T-helper 9 cell (primary cell): ENCODE results near the gene PCCA.

Source experiments
- DNase-seq: peaks from one replicate; pipeline ENCODE4 v3.0.0-alpha.2; 2020

Gene PCCA

GRCh38 chr13:100532090-100532766 lies 443.3 kb downstream of the PCCA start:
- DNase-seq, result no peak

- no peak for DNase-seq
Measured at GRCh38 chr13:100532836-100533435, 444.0 kb downstream of the PCCA start.

- no peak for DNase-seq
Measured at GRCh38 chr13:100533588-100534041, 444.7 kb downstream of the PCCA start.

GRCh38 chr13:100534147-100534843 lies 445.4 kb downstream of the PCCA start:
- no peak for DNase-seq

GRCh38 chr13:100534911-100535310 lies 446.0 kb downstream of the PCCA start:
- DNase-seq, result no peak

- DNase-seq, result no peak
Measured at GRCh38 chr13:100535426-100536135, 446.7 kb downstream of the PCCA start.

GRCh38 chr13:100536643-100537180 lies 447.8 kb downstream of the PCCA start:
- no peak for DNase-seq

- no peak for DNase-seq
Measured at GRCh38 chr13:100537486-100537885, 448.6 kb downstream of the PCCA start.

GRCh38 chr13:100537951-100538462 lies 449.1 kb downstream of the PCCA start:
- DNase-seq, result no peak

- DNase-seq, result no peak
Measured at GRCh38 chr13:100540621-100541020, 451.7 kb downstream of the PCCA start.

GRCh38 chr13:100541897-100542825 lies 453.3 kb downstream of the PCCA start:
- no peak for DNase-seq

- DNase-seq, result no peak
Measured at GRCh38 chr13:100542826-100543156, 453.9 kb downstream of the PCCA start.

- DNase-seq, result no peak
Measured at GRCh38 chr13:100543872-100544602, 455.1 kb downstream of the PCCA start.

GRCh38 chr13:100544866-100545683 lies 456.2 kb downstream of the PCCA start:
- no peak for DNase-seq

- no peak for DNase-seq
Measured at GRCh38 chr13:100545684-100546061, 456.8 kb downstream of the PCCA start.

- no peak for DNase-seq
Measured at GRCh38 chr13:100546713-100547405, 458.0 kb downstream of the PCCA start.

- DNase-seq, result no peak
Measured at GRCh38 chr13:100547791-100548201, 458.9 kb downstream of the PCCA start.

- no peak for DNase-seq
Measured at GRCh38 chr13:100549316-100549715, 460.4 kb downstream of the PCCA start.

- no peak for DNase-seq
Measured at GRCh38 chr13:100552755-100553154, 463.9 kb downstream of the PCCA start.

GRCh38 chr13:100559886-100560285 lies 471.0 kb downstream of the PCCA start:
- no peak for DNase-seq
